H1 (cell line): ENCODE data around the gene MICALL1. TPM values are rescaled to one million over a fixed set of nuclear protein-coding genes. Genes with fewer than 3 reads are reported as not detected.

Source experiments
- CTCF ChIA-PET: fragments of 300-600 bp; sonication (Branson Sonifier 250); formaldehyde crosslinking; loops from one replicate; lab custom pipeline; 2021; ENCODE audit not compliant: partially characterized antibody; lab: Charles Lee
- POLR2A ChIA-PET: fragments of 300-600 bp; sonication (Branson Sonifier 250); formaldehyde crosslinking; loops from one replicate; lab custom pipeline; 2021; ENCODE audit warnings: inconsistent platforms; ENCODE audit not compliant: partially characterized antibody; lab: Charles Lee
- DNase-seq, 2 experiments: peaks; one replicate each; pipeline versions ENCODE4 v3.0.0 to v3.0.0-alpha.2; 2010 to 2022; ENCODE audit warnings: low spot score in 2 of 2, low read depth in 1 of 2, mixed read lengths in 1 of 2
- FAIRE-seq: peaks from 2 replicates; lab custom pipeline; 2011; peaks lifted over from hg19 to GRCh38; lab: Jason Lieb, UNC
- H2AFZ ChIP-seq: 2 replicates; pipeline ENCODE4 v1.8.1; 2012; ENCODE audit warnings: low read length, inconsistent platforms
- H2AK5ac ChIP-seq: 2 replicates; pipeline ENCODE4 v1.6.1; 2013; ENCODE audit warnings: low read depth, low read length
- H2BK120ac ChIP-seq: replicated peaks from 2 replicates; pipeline ENCODE3; 2013; ENCODE audit warnings: low read depth, low read length, inconsistent platforms
- H2BK12ac ChIP-seq: 2 replicates; pipeline ENCODE4 v1.6.1; 2013; ENCODE audit warnings: low read depth, low read length
- H2BK15ac ChIP-seq: 2 replicates; pipeline ENCODE4 v1.6.1; 2013; ENCODE audit warnings: low read length
- H2BK20ac ChIP-seq: 2 replicates; pipeline ENCODE4 v1.6.1; 2013; ENCODE audit warnings: low read length
- H2BK5ac ChIP-seq: 2 replicates; pipeline ENCODE4 v1.6.1; 2013; ENCODE audit warnings: low read depth, low read length
- H3K14ac ChIP-seq: 2 replicates; pipeline ENCODE4 v1.6.1; 2013; ENCODE audit warnings: inconsistent platforms; ENCODE audit not compliant: insufficient read length
- H3K18ac ChIP-seq: 2 replicates; pipeline ENCODE4 v1.6.1; 2013; ENCODE audit warnings: low read length; ENCODE audit errors: extremely low read depth
- H3K23ac ChIP-seq: 2 replicates; pipeline ENCODE4 v1.6.1; 2013; ENCODE audit warnings: inconsistent platforms; ENCODE audit not compliant: insufficient read length
- H3K23me2 ChIP-seq: 2 replicates; pipeline ENCODE4 v1.6.1; 2013; ENCODE audit warnings: low read depth, low read length
- H3K27ac ChIP-seq: 2 replicates; pipeline ENCODE4 v1.6.1; 2011; ENCODE audit warnings: low read depth, low read length, inconsistent platforms
- H3K27me3 ChIP-seq, 4 experiments: replicated peaks in 1 of 4; 1 replicate in 1 of 4; 2 replicates in 3 of 4; pipeline versions ENCODE4 v1.6.1 to v1.8.1; 2011 to 2013; ENCODE audit warnings: low read length in 3 of 4, mild to moderate bottlenecking in 3 of 4, inconsistent platforms in 2 of 4, mixed read lengths in 2 of 4, moderate library complexity in 1 of 4; ENCODE audit not compliant: control insufficient read depth in 3 of 4, insufficient read depth in 3 of 4; ENCODE audit errors: extremely low read depth in 1 of 4
- H3K36me3 ChIP-seq, 4 experiments: 2 replicates each; pipeline versions ENCODE4 v1.6.1 to v1.8.1; 2011 to 2013; ENCODE audit warnings: mild to moderate bottlenecking in 4 of 4, low read length in 3 of 4, moderate library complexity in 2 of 4, control low read depth in 1 of 4, inconsistent platforms in 1 of 4; ENCODE audit not compliant: insufficient read depth in 4 of 4, control insufficient read depth in 2 of 4
- H3K4ac ChIP-seq: replicated peaks from 2 replicates; pipeline ENCODE3; 2013; ENCODE audit warnings: low read length, low read depth, mixed read lengths, inconsistent platforms; ENCODE audit not compliant: insufficient read length
- H3K4me1 ChIP-seq, 4 experiments: replicated peaks in 1 of 4; 1 replicate in 1 of 4; 2 replicates in 3 of 4; pipeline versions ENCODE4 v1.6.1 to v1.8.1; 2011 to 2013; ENCODE audit warnings: low read length in 3 of 4, inconsistent platforms in 2 of 4, mixed read lengths in 1 of 4; ENCODE audit not compliant: insufficient read depth in 4 of 4, control insufficient read depth in 3 of 4
- H3K4me2 ChIP-seq, 2 experiments: 2 replicates each; pipeline versions ENCODE4 v1.6.1 to v1.8.1; 2011 to 2013; ENCODE audit warnings: low read depth in 2 of 2, low read length in 2 of 2, control low read depth in 1 of 2, inconsistent platforms in 1 of 2, mild to moderate bottlenecking in 1 of 2; ENCODE audit not compliant: insufficient read depth in 1 of 2
- H3K4me3 ChIP-seq, 4 experiments: fragments of 200-600, 300-600 bp in 1 of 4; sonication (generic), shearing (Covaris generic), sonication (Bioruptor Twin) in 1 of 4; 2 replicates each; pipeline versions ENCODE4 v1.5.1 to v1.8.1; 2011 to 2016; ENCODE audit warnings: low read length in 4 of 4, low read depth in 3 of 4, control low read depth in 2 of 4, inconsistent platforms in 2 of 4, mild to moderate bottlenecking in 2 of 4, mixed read lengths in 1 of 4, moderate library complexity in 1 of 4; ENCODE audit not compliant: insufficient read depth in 2 of 4; ENCODE audit errors: extremely low read depth in 1 of 4
- H3K56ac ChIP-seq: replicated peaks from 2 replicates; pipeline ENCODE3; 2013; ENCODE audit warnings: low read depth, mild to moderate bottlenecking, mixed read lengths, low read length, inconsistent platforms; ENCODE audit not compliant: insufficient read length
- H3K79me1 ChIP-seq: 2 replicates; pipeline ENCODE4 v1.6.1; 2013; ENCODE audit warnings: low read depth, low read length, control low read depth
- H3K79me2 ChIP-seq, 2 experiments: 2 replicates each; pipeline versions ENCODE4 v1.6.1 to v1.8.1; 2012 to 2013; ENCODE audit warnings: low read length in 2 of 2, mild to moderate bottlenecking in 2 of 2, inconsistent platforms in 1 of 2; ENCODE audit not compliant: insufficient read depth in 2 of 2, control insufficient read depth in 1 of 2
- H3K9ac ChIP-seq, 4 experiments: replicated peaks in 1 of 4; 1 replicate in 1 of 4; 2 replicates in 3 of 4; pipeline versions ENCODE4 v1.6.1 to v1.8.1; 2011 to 2013; ENCODE audit warnings: low read depth in 3 of 4, low read length in 3 of 4, control low read depth in 2 of 4, mild to moderate bottlenecking in 2 of 4, moderate library complexity in 2 of 4, inconsistent platforms in 1 of 4; ENCODE audit errors: extremely low read depth in 1 of 4
- H3K9me3 ChIP-seq, 2 experiments: 2 replicates each; pipeline versions ENCODE4 v1.6.1 to v1.8.1; 2012 to 2013; ENCODE audit warnings: mild to moderate bottlenecking in 2 of 2, moderate library complexity in 2 of 2, control low read depth in 1 of 2, inconsistent platforms in 1 of 2, low read depth in 1 of 2, low read length in 1 of 2, mixed read lengths in 1 of 2; ENCODE audit not compliant: insufficient read depth in 2 of 2
- H4K20me1 ChIP-seq, 2 experiments: replicated peaks in 1 of 2; 2 replicates each; pipeline versions ENCODE3 to v1.8.1; 2011 to 2013; ENCODE audit warnings: inconsistent platforms in 2 of 2, low read length in 2 of 2, mild to moderate bottlenecking in 1 of 2; ENCODE audit not compliant: insufficient read depth in 2 of 2, control insufficient read depth in 1 of 2
- H4K5ac ChIP-seq: 2 replicates; pipeline ENCODE4 v1.6.1; 2013; ENCODE audit warnings: low read length, low read depth, mixed read lengths, inconsistent platforms; ENCODE audit not compliant: insufficient read length
- H4K8ac ChIP-seq: 2 replicates; pipeline ENCODE4 v1.8.0; 2013; ENCODE audit warnings: mild to moderate bottlenecking, moderate library complexity, low read length, inconsistent platforms; ENCODE audit not compliant: insufficient read depth; ENCODE audit errors: extremely low read depth
- H4K91ac ChIP-seq: replicated peaks from 2 replicates; pipeline ENCODE3; 2013; ENCODE audit warnings: low read length, mixed read lengths, inconsistent platforms; ENCODE audit not compliant: insufficient read length
- NANOG ChIP-seq: IDR thresholded peaks from 2 replicates; pipeline ENCODE4 v1.6.1; 2011; ENCODE audit warnings: low read length, low read depth, mild to moderate bottlenecking, inconsistent platforms; ENCODE audit not compliant: insufficient read depth, poor library complexity, severe bottlenecking
- POLR2A ChIP-seq, 2 experiments: IDR thresholded peaks; 1 replicate in 1 of 2; 2 replicates in 1 of 2; pipeline ENCODE4 v1.6.1; 2011; ENCODE audit warnings: low read depth in 2 of 2, low read length in 2 of 2, mild to moderate bottlenecking in 2 of 2; ENCODE audit errors: control extremely low read depth in 1 of 2
- SIN3A ChIP-seq, 2 experiments: IDR thresholded peaks in 1 of 2; conservative IDR thresholded peaks in 1 of 2; 2 replicates each; pipeline ENCODE4 v1.6.1; 2011 to 2012; ENCODE audit warnings: low read length in 2 of 2, improper control_type of control experiment in 1 of 2, low read depth in 1 of 2, mild to moderate bottlenecking in 1 of 2
- TCF12 ChIP-seq: IDR thresholded peaks from 2 replicates; pipeline ENCODE4 v1.6.1; 2011; ENCODE audit warnings: low read depth, mild to moderate bottlenecking, low read length
- WGBS, 2 experiments: shearing (Covaris generic) in 1 of 2; methylation state at CpG; one replicate each; pipeline versions ENCODE4 v1.1.6 to v1.1.7; 2013 to 2015; ENCODE audit warnings: low lambda C conversion rate in 2 of 2, mixed read lengths in 2 of 2, inconsistent platforms in 1 of 2, low coverage in 1 of 2, missing lambda C conversion rate in 1 of 2; ENCODE audit not compliant: insufficient replicate concordance in 2 of 2, insufficient coverage in 1 of 2, insufficient read length in 1 of 2; ENCODE audit errors: extremely low coverage in 1 of 2, missing lambda C conversion rate in 1 of 2; 5-methylcytosine and 5-hydroxymethylcytosine counted together
- polyA plus RNA-seq, 7 experiments: library from polyadenylated mRNA; depleted of rRNA in 3 of 7; stranded (reverse) in 5 of 7; unstranded in 2 of 7; fragments of >200 nt in 5 of 7; fragments of 200-250 nt in 2 of 7; gene quantifications; 1 replicate in 5 of 7; 2 replicates in 1 of 7; 4 replicates in 1 of 7; pipeline versions ENCODE4 v1.2.1 to v1.2.3, GENCODE V29; 2011 to 2013; ENCODE audit warnings: missing spikeins in 2 of 7, mixed read lengths in 2 of 7
- total RNA-seq: library from RNA; stranded (reverse); fragmentation: NEBNext Ultra II Directional; extraction: Animal tissue kit (Norgen Biotek cat#: 25700); gene quantifications from 2 replicates; pipeline ENCODE4 v1.2.1, GENCODE V29; 2021

The MICALL1 gene
- total and polyA plus RNA-seq, 2 of the 8 experiments (the other 6 are each of a cell fraction or from before 2014, with no cell fraction given): 17.7 to 32.1 TPM

DNA sequence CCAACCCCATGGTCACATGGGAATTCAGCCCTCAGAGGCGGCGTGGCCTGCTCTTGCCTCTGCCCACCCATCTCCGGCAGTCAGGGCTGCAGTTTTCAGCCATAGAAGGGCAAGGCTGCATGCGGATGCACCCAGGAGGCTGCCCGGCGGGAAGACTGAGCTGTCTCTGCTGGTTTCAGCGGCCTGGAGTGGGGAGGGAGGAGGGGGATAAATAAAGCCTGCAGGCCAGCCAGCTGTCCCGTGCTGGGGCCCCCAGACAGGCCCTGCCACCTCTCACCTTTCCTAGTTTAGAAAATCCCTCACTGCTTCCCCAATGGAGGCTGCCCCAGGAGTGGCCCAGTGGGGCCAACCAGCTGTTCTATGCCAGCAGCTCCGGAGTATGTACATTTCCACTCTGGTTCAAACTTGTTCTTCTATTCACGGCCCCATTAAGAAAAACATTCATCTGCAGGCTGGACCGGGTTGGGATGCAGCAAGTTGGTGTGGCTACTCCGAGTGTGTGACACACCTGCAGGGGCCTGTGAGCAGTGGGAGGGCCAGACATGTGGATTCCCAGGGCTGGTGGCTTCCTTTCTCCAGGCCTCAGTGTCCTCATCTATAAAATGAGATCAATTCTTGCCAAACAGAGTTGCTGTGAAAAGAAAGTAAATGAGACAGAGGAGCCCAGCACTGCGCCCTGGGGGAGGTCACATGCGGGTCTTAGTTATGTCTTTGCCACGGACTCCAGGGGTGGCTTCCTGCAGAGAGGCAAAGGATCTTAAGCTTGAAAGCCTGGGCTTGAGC lies 5.0 kb downstream of the MICALL1 start:
- Histone ChIP-seq H3K14ac (no peak overlapping the region), H3K56ac (no peak overlapping the region), H2BK20ac (no peak overlapping the region), H2BK15ac (no peak overlapping the region), H3K36me3 (peaks cover 0 to 5% (median 1%) of the 10 kb centered on the region in 4 experiments; a peak in 2 of 8 replicates), H3K4me3 (no peak overlapping the region), H3K9me3 (no peaks in the 10 kb centered on the region), H2BK5ac (peak overlapping the region; percentile 44; the same call in 1 of the 2 replicates), H3K4ac (no peak overlapping the region), H4K91ac (no peak overlapping the region), H3K23me2 (peaks cover 8% of the 10 kb centered on the region; the same call in 1 of the 2 replicates), H3K9ac (no peak overlapping the region), H3K79me2 (peaks cover 0 to 12% of the 10 kb centered on the region in 2 experiments; a peak in 1 of 4 replicates), H4K20me1 (peaks cover 0 to 4% of the 10 kb centered on the region in 2 experiments), H3K79me1 (peaks cover 9% of the 10 kb centered on the region), H2AK5ac (no peak overlapping the region), H3K4me2 (no peak overlapping the region), H3K4me1 (peaks cover 0 to 26% (median 15%) of the 10 kb centered on the region in 4 experiments; a peak in 6 of 7 replicates), H2BK12ac (no peak overlapping the region), H2AFZ (no peak overlapping the region), H3K27me3 (no peaks in the 10 kb centered on the region), H2BK120ac (no peak overlapping the region), H3K23ac (no peak overlapping the region), H4K8ac (no peak overlapping the region), H3K27ac (no peak overlapping the region), H4K5ac (no peak overlapping the region), H3K18ac (no peak overlapping the region)
- ChIA-PET CTCF (interaction anchor here (0.6 to 4.2 kb wide), 14 partner anchors 9 to 93 kb away, joined by 3 to 27 read pairs (median 4); no protein-coding TSS in a partner anchor), POLR2A (interaction anchor here (1.0 to 8.7 kb wide), 7 partner anchors 7 to 102 kb away, joined by 3 to 150 read pairs (median 6); partner anchors contain the start of genes ANKRD54, C22orf23, GCAT and MICALL1)
- FAIRE-seq (no peak), DNase-seq (no peak)
- WGBS, 2 experiments: 77% methylated on average over 15 of the region's 15 CpGs; no CpG with 5 or more reads in 1 of the 2 experiments
- TF ChIP-seq POLR2A (IDR thresholded peaks at IDR 0.05; ENCODE audit: control extremely low read depth in 1 of 2, low read depth in 2 of 2, low read length in 2 of 2): peak in 1 of 2 experiments; percentile 27; a peak in 1 of 3 replicates
- TF ChIP-seq TCF12: no peak
- no peak for TF ChIP-seq SIN3A (conservative IDR thresholded peaks at IDR 0.05 in 1 of 2, IDR thresholded peaks at IDR 0.05 in 1 of 2; ENCODE audit: low read depth in 1 of 2, low read length in 2 of 2)
- TF ChIP-seq NANOG: no peak
